Coronary artery (tissue), 2 donors: Measurements from ENCODE around the gene MYO5B.
"Not testable (repeated sequence)": the region's sequence is repeated elsewhere in the genome, so short reads cannot be mapped to it uniquely, and the experiment has no call there.

Experiments used
- DNase-seq: peaks from one replicate; pipeline ENCODE4 v3.0.0-alpha.2; 2017; ENCODE audit warnings: low spot score
- H3K27ac ChIP-seq, 2 donors: fragments of 200-600 bp; sonication (generic); one replicate each; pipeline ENCODE4 v1.5.1; 2016 to 2019
- H3K4me3 ChIP-seq: fragments of 200-600 bp; sonication (generic); 2 replicates; pipeline ENCODE4 v1.5.1; 2016; ENCODE audit warnings: mild to moderate bottlenecking, moderate library complexity
- CTCF ChIP-seq: fragments of 200-600 bp; sonication (generic); IDR thresholded peaks from one replicate; pipeline ENCODE4 v1.5.1; 2019; ENCODE audit warnings: antibody characterized with exemption

MYO5B gene

DNA sequence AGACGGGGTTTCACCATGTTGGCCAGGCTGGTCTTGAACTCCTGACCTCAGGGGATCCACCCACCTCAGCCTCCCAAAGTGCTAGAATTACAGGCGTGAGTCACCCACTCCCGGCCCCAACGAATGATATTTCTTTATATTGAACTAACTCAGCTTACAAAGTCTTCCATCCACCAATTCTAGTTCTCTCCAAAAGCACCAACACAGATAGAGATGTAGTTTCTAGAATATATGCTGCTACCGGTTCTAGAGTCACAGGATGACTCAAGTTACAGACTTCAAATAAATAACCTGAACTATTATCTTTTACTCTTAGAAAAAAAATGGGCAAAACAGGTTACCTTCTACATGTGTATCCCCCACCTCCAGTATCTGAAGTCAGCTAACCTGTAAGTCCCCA, 390.9 kb downstream of the MYO5B start:
- DNase-seq: no peak
- no peak for TF ChIP-seq CTCF
- Histone ChIP-seq H3K27ac (no peak overlapping the region), H3K4me3 (no peak overlapping the region)

DNA sequence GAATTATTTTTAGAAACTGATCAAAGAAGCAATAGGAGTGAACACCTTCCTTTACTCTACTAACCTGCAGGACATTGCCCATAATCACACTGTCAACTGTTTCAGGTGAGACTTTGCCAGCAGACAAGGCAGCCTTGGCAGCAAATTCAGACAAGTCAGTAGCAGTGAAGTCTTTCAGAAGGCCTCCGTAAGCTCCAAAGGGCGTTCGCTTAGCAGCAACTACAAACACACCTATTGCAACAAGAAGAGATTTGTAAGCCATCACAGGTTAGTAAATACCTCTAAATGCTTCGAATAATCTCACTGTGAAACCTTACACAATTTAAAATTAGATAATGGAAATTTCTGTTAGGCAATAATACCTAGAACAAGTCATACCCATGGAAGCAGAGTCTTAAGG, 392.3 kb downstream of the MYO5B start:
- Histone ChIP-seq H3K27ac (no peak overlapping the region), H3K4me3 (no peak overlapping the region)
- TF ChIP-seq CTCF: no peak
- DNase-seq: no peak

- DNase-seq, H3K27ac ChIP-seq, H3K4me3 ChIP-seq: not testable (repeated sequence)
These were observed 394.5 kb downstream of the MYO5B start for GRCh38 chr18:49800491-49800890.

- not testable (repeated sequence) for H3K27ac ChIP-seq, DNase-seq, H3K4me3 ChIP-seq
These were observed 395.1 kb downstream of the MYO5B start for GRCh38 chr18:49799806-49800205.

GRCh38 chr18:49798001-49798400, 396.9 kb downstream of the MYO5B start:
- no peak overlapping the region for H3K4me3 ChIP-seq
- H3K27ac ChIP-seq: no peak overlapping the region
- TF ChIP-seq CTCF: no peak
- DNase-seq: no peak

- Histone ChIP-seq H3K27ac (no peak overlapping the region), H3K4me3 (no peak overlapping the region)
- DNase-seq: no peak
- TF ChIP-seq CTCF: no peak
These were observed 399.1 kb downstream of the MYO5B start for GRCh38 chr18:49795612-49796552.

GRCh38 chr18:49794743-49795142, 400.2 kb downstream of the MYO5B start:
- Histone ChIP-seq H3K27ac (no peak overlapping the region), H3K4me3 (no peak overlapping the region)
- no peak for DNase-seq
- TF ChIP-seq CTCF: no peak

DNA sequence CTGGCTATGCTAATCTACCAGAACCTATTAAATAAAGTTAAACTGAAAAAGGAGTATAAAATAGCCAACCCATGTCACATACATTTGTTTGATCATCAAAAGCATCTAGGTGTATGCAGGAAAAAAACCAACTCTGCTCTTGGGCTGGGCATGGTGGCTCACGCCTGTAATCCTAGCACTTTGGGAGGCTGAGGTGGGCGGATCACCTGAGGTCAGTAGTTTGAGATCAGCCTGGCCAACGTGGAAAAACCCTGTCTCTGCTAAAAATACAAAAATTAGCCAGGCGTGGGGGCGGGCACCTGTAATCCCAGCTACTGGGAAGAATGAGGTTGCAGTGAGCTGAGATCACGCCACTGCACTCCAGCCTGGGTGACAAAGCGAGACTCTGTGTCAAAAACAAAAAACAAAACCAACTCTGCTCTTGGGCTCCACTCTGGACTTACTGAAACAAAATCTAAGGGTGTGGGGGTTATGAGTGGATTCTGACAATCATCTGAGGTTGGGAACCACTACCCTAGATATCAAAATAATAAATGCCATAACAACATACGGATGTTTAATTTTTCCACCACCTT, 405.3 kb downstream of the MYO5B start:
- H3K4me3 ChIP-seq, DNase-seq, H3K27ac ChIP-seq: not testable (repeated sequence)
